Measurements from ENCODE around the gene PIGBOS1. TPM values are rescaled to one million over a fixed set of nuclear protein-coding genes. Genes with fewer than 3 reads are reported as not detected.

PIGBOS1 gene, protein sequence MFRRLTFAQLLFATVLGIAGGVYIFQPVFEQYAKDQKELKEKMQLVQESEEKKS
- 10.6 and 11.5 TPM in 2 replicates for total RNA-seq

DNA sequence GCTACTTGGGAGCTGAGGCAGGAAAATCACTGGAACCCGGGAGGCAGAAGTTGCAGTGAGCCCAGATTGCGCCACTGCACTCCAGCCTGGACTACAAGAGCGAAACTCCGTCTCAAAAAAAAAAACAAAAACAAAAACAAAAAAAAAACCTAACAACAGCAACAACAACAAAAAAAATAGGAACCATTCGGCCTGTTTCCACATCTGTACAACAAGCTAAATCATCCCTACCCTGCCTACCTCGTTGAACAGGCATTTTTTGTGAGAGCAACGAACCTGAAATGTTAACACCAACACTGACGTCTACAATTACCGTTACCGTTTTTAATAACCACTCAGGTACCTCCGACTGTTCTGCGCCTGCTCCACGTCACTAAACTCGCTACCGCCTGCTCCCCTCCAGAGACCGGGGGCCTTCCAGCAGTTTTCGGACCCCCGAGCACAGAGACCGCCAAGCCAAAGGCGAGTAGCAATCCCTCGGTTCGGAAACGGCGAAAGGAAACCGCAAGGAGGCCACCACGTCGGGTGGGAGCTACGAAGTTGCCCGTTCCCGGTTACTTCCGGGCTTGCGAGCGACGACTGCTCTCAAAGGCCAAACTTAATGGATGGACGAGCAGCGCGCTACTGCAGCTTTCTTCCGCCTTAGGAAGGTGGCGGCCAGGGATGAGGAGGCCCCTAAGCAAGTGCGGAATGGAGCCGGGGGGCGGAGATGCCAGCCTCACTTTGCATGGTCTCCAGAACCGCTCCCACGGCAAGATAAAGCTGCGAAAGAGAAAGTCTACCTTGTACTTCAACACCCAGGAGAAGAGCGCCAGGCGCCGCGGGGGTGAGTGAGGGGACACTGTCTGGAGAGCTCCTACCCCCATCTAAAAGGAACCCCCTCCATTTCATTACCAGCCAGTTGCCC lies at the start of gene PIGBOS1, which contains the start of gene PIGB:
Gene PIGBOS1 (minus strand): TSS at position 536 of the 907 bp plus-strand sequence. CDS start 1,331 bp downstream, outside the sequence.
Gene PIGB (plus strand): TSS at position 635 of the 907 bp plus-strand sequence. CDS start 29 bp downstream, at position 664.

GRCh38 chr15:55289746-55290527 lies 29.0 kb downstream of the PIGBOS1 start, which contains the start of gene RAB27A:
RAB27A (minus strand) TSS chr15:55289813; CDS start chr15:55234934, 54,879 bp downstream.

Other genes with a start within 250 kb of the PIGBOS1 start
- gene RSL24D1, start 122.2 kb downstream of the PIGBOS1 start, total RNA-seq, result 103 and 136 TPM in 2 replicates
- 13.8 and 17.4 TPM in 2 replicates for gene RAB27A, start 29.3 kb downstream of the PIGBOS1 start, total RNA-seq
- gene PIGB, start 99 bp upstream of the PIGBOS1 start, total RNA-seq, result 15.1 and 17.5 TPM in 2 replicates
- gene CCPG1, start 89.2 kb upstream of the PIGBOS1 start, total RNA-seq, result 39.6 and 94.9 TPM in 2 replicates
- 0.55 and 1.6 TPM in 2 replicates for gene PIERCE2, start 89.4 kb upstream of the PIGBOS1 start, total RNA-seq
- gene DNAAF4, start 189.1 kb upstream of the PIGBOS1 start, total RNA-seq, result 1.00 and 2.1 TPM in 2 replicates

All from uterine smooth muscle cell (primary cell).